Brain pericyte (primary cell): ENCODE results near the gene YPEL4.
A peak's percentile ranks its signal among the peaks of the same experiment; 100 is the strongest.

Source experiments
- DNase-seq: peaks from one replicate; pipeline ENCODE4 v3.0.0-alpha.2; 2012; ENCODE audit warnings: low read depth, low spot score

The YPEL4 gene

GRCh38 chr11:57650739-57651090 lies 1.0 kb upstream of the YPEL4 start:
- DNase-seq: no peak

GRCh38 chr11:57648801-57649735 lies 644 bp downstream of the YPEL4 start:
- DNase-seq: no peak

- DNase-seq: no peak
Measured at GRCh38 chr11:57647960-57648800, 1.5 kb downstream of the YPEL4 start.

GRCh38 chr11:57647372-57647771 lies 2.3 kb downstream of the YPEL4 start:
- DNase-seq: no peak

- DNase-seq: no peak
Measured at GRCh38 chr11:57646799-57647303, 2.9 kb downstream of the YPEL4 start.

- DNase-seq: no peak
Measured at GRCh38 chr11:57646194-57646798, 3.4 kb downstream of the YPEL4 start.

- no peak for DNase-seq
Measured at GRCh38 chr11:57645689-57646085, 4.0 kb downstream of the YPEL4 start.

GRCh38 chr11:57644748-57645688 lies 4.7 kb downstream of the YPEL4 start:
- DNase-seq: no peak

- no peak for DNase-seq
Measured at GRCh38 chr11:57643802-57644201, 5.9 kb downstream of the YPEL4 start.

- DNase-seq: no peak
Measured at GRCh38 chr11:57641011-57641807, 8.5 kb downstream of the YPEL4 start.

GRCh38 chr11:57640068-57640800 lies 9.5 kb downstream of the YPEL4 start:
- no peak for DNase-seq

GRCh38 chr11:57639321-57640067 lies 10.2 kb downstream of the YPEL4 start:
- DNase-seq: peak; percentile 86

- DNase-seq: no peak
Measured at GRCh38 chr11:57638811-57639320, 10.8 kb downstream of the YPEL4 start.

- no peak for DNase-seq
Measured at GRCh38 chr11:57638005-57638781, 11.5 kb downstream of the YPEL4 start.

GRCh38 chr11:57637626-57638004 lies 12.1 kb downstream of the YPEL4 start:
- DNase-seq: no peak

- no peak for DNase-seq
Measured at GRCh38 chr11:57635246-57635645, 14.5 kb downstream of the YPEL4 start.

GRCh38 chr11:57634311-57634710 lies 15.4 kb downstream of the YPEL4 start:
- no peak for DNase-seq
